IPS-NIHi7 (cell line): Measurements from ENCODE around the gene FRY.
A peak's percentile ranks its signal among the peaks of the same experiment; 100 is the strongest.

Source experiments
- DNase-seq: peaks from one replicate; pipeline ENCODE4 v3.0.0; 2012; ENCODE audit warnings: mixed read lengths; ENCODE audit errors: extremely low spot score

FRY gene

DNA sequence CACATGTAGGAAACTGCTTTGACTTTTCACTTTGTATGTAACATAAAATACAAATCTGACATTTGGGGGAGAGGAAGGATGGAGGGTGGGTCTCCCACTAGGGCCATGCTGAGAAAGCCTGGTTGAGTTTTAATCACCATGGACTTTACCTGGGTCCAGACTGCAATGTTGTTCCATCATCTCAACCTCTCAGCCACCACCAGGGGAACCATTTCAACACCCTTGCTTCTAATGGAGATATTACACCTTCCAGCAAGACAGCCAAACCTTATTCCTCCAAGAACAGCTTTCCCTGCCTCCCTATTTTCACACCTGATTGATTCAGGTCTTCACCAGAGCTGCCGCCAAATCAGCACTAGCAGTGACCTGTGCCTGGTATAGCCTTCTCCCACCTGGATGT lies 227.5 kb downstream of the FRY start:
- peak; percentile 30 for DNase-seq

DNA sequence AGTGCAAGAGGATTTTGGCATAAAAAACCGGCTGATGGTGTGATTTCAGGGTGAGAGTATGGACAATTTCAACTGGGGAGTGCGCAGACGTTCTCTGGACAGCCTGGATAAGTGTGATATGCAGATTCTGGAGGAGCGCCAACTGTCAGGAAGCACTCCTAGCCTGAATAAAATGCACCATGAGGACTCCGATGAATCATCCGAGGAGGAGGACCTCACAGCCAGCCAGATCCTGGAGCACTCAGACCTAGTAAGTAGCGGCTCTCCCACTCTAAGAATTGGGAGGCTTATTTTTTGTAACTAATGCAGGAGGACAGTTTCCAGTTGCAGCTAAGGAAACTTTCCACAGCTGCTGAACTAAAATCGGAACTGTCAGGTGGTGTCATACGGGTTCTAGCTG lies 230.0 kb downstream of the FRY start:
- no peak for DNase-seq

DNA sequence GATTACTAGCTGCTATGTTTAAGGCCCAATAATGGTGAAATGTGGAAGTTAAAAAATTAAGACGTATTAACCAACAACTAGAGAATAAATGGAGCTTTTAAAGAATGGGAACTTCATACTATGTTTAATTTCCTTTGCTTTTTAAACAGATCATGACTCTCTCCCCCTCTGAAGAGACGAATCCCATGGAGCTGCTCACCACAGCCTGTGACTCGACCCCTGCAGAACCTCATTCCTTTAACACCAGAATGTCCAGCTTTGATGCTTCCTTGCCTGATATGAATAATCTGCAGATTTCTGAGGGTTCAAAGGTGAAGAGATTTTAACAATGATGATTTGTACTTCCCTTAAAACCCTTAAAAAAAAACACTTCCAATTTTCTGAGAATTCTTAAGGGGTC lies 230.6 kb downstream of the FRY start:
- DNase-seq = no peak

DNA sequence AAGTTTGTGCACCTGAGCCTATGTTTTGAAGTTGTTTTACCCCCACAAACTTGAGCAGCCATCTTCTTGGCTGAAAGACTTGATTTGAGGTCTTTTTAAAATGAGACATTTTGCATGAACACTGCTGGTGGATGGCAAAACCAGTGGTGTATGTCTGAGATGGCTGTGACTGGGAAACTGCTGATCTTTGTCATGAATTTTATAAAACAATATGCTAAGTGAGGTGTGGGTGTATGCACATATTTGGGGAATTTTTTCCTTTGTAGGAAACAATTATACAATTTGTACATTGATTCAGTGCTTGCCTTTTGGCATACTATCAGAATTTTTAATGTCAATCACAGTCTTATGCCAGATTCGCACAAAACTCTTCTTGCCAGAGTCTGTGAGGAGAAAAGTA lies 231.0 kb downstream of the FRY start:
- no peak for DNase-seq

DNA sequence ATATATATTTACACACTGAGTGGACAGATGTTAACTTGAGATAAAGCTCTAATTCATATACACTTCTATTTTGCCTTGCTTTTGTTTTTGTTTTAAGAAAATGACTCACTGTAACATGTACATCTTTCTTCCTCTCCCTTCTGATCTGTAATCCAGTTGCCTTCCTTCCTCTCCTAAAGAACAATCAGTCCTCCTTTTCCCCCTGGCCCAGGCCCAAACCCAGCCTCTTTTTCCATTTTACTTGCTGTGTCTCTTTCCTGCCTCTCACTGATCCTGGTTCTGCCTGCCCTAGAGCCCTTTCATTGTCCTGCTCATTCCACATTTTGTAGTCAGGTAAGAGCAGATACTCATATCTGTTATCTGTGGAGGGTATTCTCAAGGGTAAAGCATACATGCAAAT lies 232.8 kb downstream of the FRY start:
- DNase-seq = no peak

DNA sequence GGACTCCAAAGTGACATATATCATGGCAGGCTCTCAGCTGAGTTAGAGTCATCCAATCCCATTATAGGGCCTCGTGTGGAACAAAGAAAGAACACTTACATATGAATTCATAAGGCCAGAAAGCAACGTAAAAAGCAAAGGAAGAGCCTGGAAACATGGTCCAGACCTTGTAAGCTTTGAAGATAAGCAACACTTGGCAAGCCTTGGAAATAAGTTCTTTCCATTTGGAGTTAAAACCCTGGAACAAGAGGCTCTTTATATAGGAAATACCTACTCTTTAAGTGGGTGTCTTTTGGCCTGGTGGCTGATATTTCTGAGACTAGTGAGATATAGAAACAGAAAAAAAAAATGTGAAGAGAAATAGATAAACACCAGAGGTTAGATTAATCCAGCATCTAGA lies 234.2 kb downstream of the FRY start:
- no peak for DNase-seq

DNA sequence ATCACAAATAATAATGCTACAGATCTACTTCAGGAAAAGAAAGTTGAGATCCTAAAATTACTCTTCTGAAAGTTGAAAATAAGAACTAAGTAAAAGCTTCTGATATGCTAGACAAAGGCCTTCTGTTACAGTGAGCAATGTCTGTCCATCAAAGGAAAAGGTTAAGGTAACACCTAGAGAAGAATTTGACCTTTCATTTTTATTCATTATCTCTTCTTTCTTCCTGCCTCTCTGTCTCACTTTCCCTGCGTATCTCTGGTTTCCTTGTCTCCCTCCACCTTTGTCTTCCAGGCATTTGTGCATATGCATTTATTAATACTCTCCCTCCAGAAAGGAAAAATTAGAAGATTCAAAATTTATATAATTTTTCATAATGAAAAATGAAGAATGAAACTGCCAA lies 234.6 kb downstream of the FRY start:
- DNase-seq = no peak

DNA sequence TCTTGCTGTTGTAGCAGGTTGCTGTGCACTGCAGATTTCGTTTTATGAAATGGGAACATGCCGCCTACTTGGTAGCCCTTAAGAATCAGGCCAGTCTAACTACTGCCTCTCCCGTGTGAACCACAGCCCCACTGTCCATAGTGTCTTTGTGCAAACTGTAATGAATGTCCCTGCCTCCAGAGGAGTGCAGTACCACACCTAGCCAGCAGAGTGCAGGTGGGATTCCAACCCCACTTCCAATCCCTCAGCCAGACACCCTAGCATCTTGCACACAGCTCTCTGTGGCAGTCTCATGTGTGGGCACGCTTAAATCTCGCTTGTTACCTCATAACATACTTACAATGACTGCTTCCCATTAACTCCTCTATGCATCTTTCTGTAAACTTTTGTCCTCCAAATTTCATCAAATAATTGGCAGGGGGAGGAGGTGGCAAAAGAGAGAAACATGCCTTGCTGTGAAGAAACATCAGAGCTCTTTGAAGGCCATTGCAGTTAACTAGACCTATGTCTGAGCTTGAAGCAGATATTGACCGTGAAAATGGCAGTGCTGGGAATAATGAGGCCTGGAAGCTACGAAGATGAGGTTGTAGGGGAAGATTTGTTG lies 236.4 kb downstream of the FRY start:
- DNase-seq = peak; percentile 80

DNA sequence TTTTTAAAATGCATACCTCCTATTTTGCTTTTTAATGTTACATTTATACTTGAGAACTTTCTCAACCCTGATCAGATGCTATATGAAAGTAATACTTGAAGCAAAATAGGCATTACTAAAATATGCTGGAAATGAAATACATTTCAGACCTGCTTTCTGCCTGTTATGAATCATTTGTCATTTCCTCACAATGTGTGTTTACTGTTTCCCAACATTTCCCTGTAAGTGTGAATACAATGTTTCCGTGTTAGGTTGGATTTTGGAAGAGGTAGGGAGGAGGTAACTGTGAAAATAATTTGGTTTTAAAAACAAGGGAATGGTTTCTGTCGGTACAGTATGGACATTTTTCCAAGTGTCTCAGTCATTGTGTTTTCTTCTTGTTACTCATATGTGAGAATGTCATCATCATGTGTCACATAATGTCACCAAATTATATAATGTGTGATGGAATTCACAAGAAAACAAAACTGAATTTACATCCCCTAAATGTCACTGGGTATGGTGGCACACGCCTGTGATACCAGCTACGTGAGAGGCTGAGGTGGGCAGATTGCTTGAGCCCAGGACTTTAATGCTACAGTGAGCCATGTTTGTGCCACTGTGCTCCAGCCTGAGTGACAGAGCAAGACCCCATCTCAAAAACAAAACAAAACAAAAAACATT lies 240.6 kb downstream of the FRY start:
- no peak for DNase-seq

DNA sequence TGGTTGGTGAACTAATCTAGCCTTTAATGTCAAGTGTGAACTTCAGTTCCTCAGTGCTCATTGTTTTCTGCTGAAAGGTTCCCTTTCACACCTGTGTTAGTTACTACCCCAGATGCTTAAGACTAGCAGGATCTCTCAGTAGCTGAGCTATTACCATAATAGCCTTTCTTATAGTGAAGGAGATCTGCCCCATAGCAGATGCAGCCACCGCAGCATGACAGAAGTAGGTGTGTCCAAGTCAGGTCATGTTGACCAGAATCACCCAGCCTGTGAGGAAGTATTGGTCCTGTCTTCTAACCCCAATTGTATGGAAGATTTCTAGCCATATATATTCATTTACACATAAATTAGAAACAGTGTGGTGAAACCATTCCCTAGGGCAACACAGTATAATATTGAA lies 246.3 kb downstream of the FRY start:
- DNase-seq = no peak

DNA sequence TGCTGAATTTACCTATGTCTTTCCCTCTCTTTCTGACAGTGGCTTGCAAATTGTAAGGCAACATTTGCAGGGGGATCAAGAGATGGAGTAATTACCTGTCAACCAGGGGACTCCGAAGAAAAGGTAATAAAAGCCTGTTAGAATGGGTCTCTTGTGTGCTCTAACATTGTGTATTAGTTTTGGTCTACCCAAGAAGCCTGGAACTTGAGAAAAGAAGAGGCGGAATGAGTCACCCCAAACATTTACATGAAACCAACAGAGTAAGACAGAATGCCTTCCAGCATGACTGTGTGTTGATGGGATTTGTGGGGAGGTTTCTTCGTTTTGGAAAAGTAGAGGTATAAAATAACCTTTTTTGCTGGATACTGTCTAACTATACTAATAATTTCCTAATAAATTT lies 246.9 kb downstream of the FRY start:
- DNase-seq = peak; percentile 30

DNA sequence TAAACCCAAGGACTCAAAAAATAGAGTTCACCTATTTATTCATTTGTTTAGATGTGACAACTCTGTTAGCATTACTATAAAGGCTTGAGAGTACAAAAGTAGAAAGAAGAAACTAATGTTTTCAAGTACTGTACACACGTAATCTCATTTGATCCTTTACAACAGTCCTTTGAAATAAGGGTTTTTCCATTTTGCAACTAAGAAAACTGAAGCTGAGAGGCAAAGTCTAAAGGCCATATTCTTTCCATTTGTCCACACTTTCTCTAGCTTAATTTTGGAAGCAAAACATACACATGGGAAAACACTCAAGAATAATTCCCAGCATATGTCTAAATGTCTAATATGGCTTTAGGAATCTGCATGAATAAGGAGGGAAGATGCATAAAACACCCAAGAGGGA lies 249.5 kb downstream of the FRY start:
- no peak for DNase-seq

DNA sequence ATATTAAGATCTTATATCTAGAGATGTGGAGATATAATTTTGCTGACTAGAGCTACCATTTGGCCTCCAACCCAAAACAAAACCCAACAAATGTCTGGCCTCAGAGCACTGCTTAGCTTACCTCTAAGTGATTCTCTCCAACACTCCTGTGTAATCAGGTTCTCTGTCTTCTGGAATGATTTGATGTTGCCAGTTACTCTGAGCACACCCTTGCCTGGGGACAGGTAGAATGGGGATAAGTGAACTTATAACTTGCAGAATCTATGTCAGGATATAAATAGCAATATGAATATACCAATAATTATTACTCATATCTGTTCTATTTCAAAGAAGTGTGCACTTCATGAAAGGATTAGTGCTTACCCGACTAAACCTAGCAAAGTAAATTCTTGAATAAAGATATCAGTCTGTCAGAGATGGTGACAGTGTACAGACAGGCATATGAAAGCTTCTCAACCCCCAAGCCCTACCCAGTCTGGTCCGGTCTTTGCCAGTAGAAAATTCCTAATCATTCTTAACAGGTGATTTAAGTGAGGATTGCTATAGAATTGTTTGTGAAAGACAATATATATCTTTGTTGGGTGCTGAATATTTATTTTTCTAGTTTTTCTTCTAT lies 250.6 kb downstream of the FRY start:
- no peak for DNase-seq

DNA sequence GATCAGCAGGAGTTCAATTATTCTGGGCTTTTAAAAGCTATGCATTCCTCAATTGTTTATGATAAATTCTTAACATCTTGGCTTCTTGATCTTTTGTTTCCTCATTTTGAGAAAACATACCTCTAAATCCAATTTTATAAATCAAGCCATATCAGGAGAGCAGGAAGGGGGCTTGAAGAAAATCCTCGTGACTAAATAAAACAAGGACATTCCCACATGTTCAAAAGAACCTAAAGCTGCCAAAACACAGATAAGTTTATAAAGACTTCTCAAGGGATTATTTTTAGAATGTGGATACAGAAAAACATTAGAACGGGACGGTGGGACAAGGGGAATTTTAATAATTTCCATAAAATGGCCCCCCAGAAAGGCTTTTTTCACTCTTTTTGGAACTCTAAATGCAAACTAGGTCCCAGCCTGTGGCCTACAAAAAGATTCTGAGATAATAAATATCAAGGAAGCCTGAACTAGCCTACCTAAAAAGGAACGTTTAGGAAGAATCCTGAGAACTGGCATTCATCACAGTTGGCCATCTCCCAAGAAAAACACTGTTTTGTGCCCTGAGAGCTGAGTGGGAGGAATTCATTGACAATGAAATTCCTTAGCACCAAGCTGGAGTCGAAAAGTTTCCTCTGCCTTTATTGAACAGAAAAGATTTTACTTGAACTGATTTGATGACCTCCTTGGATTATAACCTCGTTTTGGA lies 253.5 kb downstream of the FRY start:
- DNase-seq = no peak

DNA sequence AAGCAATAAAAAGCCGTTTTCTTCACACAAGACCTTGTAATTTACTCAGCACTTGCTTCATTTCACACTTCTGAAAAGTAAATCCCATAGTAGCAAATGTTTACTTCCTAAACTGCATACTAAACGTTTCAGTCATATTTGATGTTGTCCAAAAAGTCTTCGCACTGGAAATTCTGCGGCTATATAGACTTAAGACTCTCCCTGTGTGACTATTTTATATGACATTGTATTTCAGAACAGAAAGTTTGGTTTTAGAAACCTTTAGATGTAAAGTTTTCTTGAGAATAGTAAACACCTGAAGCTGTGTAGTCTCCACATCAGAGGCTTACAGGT lies 254.0 kb downstream of the FRY start:
- DNase-seq = no peak

DNA sequence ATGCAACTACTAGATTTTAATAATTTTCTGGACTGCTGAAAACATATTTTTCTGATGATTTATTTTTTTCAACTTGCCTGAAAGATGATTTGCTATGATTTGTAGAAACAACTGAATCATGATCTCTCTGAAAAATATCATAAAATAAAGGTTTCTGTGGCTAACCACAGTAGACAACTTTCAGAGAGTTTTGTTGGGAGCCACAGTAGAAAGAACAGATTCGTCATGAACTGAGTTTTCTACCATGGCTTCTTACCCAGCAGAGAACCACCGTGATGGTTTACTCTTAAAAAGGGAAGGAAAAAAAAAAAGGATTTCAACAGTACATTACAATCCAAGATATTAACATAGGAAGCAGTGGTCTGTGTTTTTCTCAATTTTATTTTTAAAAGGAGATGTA lies 265.6 kb downstream of the FRY start:
- DNase-seq = no peak

DNA sequence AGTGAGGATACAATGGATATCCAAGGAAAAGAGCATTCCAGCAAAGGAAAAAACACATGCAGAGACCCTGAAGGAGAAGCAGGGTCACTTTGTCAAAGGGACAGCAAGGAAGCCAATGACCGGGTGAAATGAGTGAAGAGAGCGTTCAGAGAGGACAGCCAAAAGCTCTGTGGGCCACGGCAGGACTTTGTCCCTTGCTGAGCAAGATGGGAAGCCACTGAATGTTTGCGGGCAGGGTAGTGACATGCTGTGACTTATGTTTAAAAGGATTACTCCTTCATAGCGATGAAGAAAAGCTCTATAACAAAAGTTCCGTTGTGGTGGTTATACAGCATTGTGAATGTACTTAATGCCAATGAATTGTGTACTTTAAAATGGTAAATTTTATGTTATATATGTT lies 267.1 kb downstream of the FRY start:
- no peak for DNase-seq

DNA sequence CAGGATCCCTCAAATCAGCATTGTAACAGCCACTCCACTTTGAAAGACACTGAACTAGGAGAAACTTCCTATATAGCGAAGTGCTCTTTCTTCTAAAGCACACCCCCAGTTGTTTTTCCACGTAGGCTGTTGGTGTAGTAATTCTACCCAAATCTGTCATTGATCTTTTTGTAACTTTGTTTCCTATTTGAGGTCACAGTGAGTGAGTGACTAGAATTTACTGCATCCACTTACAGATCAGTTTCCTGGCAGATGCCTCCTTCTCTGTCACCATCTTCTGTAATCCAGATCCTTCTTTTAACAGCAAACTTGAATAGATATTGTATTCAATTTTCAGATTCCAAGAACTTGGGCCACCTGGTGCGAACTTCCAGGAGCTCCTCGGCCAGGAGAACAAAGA lies 268.3 kb downstream of the FRY start:
- no peak for DNase-seq

DNA sequence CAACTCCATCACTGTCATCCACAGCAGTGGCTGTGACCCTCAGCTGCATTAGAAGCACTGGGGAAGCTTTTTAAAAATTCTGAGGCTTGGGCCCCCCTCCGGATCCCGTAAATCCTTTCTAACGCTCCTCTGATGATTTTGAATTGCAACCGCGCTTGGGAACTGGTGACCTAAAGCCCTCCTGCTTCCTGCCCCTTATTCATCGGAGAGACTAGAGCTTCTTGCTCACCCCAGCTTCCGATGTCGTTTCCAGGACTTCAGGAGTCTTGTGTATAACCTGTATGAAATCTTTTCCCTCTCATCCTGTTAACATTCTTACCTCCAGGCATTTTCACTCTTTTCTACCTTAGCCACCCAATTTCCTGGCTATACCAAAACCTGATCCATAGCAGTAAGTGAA lies 268.8 kb downstream of the FRY start:
- DNase-seq = no peak

DNA sequence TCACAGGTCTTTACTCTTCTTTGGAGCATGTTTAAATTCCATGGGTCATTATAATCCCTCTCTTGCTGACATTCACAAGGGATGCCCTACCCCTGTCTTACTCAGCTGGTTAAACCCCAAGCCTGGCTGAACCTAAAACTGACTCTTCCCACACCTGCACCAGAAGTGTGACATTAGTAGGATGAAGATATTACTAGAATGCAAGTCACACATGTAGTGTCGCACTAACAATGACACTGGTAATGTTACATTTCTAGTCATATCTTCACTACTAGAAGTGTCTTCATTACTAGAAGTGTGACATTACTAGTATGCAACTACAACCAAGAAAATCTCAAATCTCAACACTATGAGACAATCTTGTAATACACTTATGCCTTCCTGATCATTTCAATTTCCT lies 269.3 kb downstream of the FRY start:
- no peak for DNase-seq

DNA sequence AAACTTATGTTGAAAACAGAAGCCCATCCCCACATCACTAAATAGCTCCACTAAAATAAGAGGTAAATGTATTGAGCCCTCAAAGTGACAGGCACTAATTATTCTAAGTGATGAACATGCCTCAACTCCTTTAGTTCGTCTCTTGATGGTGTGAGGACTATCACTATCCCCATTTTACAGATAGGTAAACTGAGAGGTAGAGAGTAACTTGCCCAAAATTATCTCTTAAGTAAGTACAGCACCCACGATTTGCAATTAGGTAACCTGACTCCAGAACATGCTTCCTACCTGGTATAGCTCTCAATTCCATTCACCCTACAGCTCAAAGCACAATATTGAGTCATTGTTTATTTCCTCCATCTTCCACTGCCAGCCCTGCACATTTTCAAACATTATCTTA lies 270.9 kb downstream of the FRY start:
- DNase-seq = no peak

DNA sequence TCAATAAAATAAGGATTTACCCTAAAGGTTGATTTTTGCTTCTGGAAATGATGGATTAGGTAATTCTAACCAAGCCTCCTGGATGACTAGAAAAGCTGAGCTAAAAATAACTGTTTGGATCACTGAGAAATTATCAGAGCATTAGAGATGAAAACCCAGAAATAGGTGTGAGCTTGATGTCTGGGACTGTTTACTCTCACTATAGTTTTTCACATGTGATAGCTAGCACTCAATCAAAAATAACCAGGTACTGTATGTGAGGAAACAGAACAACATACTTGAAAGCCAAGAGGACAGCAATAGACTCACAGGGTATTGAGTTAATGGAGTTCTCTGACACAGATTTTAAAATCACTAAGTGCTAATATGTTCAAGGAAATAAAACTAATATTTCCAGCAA lies 274.1 kb downstream of the FRY start:
- DNase-seq = no peak
